ENCODE measurements around the gene IMMP2L. TPM values are rescaled to one million over a fixed set of nuclear protein-coding genes. Genes with fewer than 3 reads are reported as not detected.

Gene IMMP2L
- total RNA-seq, 6 experiments from 2014 or later, result 14.2 to 25.3 (median 19.7) TPM

- Histone ChIP-seq H3K36me3 (no peaks in the 10 kb centered on the region), H3K9me3 (no peaks in the 10 kb centered on the region), H3K27me3 (no peaks in the 10 kb centered on the region), H3K4me3 (no peak overlapping the region), H3K27ac (no peak overlapping the region), H3K4me1 (no peaks in the 10 kb centered on the region)
- TF ChIP-seq POLR2A (IDR thresholded peaks at IDR 0.05) (no peak), CTCF (IDR thresholded peaks at IDR 0.05) (no peak)
- ATAC-seq (no peak), DNase-seq (no peak)
- 92% methylated on average over 4 of the region's 4 CpGs for WGBS (ENCODE audit: insufficient coverage, low coverage, low lambda C conversion rate, missing lambda C conversion rate)
- intact Hi-C loops (cut with DNase I), result no loop called here
These were observed 480.6 kb downstream of the IMMP2L start for GRCh38 chr7:111081546-111082267.

- DNase-seq, result no peak
- Histone ChIP-seq H3K4me3 (no peak overlapping the region), H3K4me1 (no peaks in the 10 kb centered on the region), H3K27me3 (no peaks in the 10 kb centered on the region), H3K9me3 (no peaks in the 10 kb centered on the region), H3K27ac (no peak overlapping the region), H3K36me3 (no peaks in the 10 kb centered on the region)
- TF ChIP-seq CTCF (IDR thresholded peaks at IDR 0.05) (no peak), POLR2A (IDR thresholded peaks at IDR 0.05) (no peak)
- WGBS (ENCODE audit: insufficient coverage, low coverage, low lambda C conversion rate, missing lambda C conversion rate), result 100% methylated on average over 1 of the region's 1 CpG
- intact Hi-C loops (cut with DNase I), result no loop called here
- ATAC-seq, result no peak
These were observed 481.7 kb downstream of the IMMP2L start for GRCh38 chr7:111080495-111081105.

GRCh38 chr7:111077001-111077400 is 485.3 kb downstream of the IMMP2L start:
- Histone ChIP-seq H3K27ac (no peak overlapping the region), H3K4me1 (no peaks in the 10 kb centered on the region), H3K27me3 (no peaks in the 10 kb centered on the region), H3K36me3 (no peaks in the 10 kb centered on the region), H3K9me3 (no peaks in the 10 kb centered on the region), H3K4me3 (no peak overlapping the region)
- TF ChIP-seq POLR2A (IDR thresholded peaks at IDR 0.05) (no peak), CTCF (IDR thresholded peaks at IDR 0.05) (no peak)
- ATAC-seq, result no peak
- intact Hi-C loops (cut with DNase I), result no loop called here
- WGBS (ENCODE audit: insufficient coverage, low coverage, low lambda C conversion rate, missing lambda C conversion rate), result 100% methylated on average over 2 of the region's 2 CpGs
- DNase-seq, result no peak

GRCh38 chr7:111076205-111076604 is 486.1 kb downstream of the IMMP2L start:
- Histone ChIP-seq H3K4me3 (no peak overlapping the region), H3K9me3 (no peaks in the 10 kb centered on the region), H3K36me3 (no peaks in the 10 kb centered on the region), H3K27me3 (no peaks in the 10 kb centered on the region), H3K27ac (no peak overlapping the region), H3K4me1 (no peaks in the 10 kb centered on the region)
- ATAC-seq (no peak), DNase-seq (no peak)
- intact Hi-C loops (cut with DNase I), result no loop called here
- no peak for TF ChIP-seq CTCF (IDR thresholded peaks at IDR 0.05)
- no peak for TF ChIP-seq POLR2A (IDR thresholded peaks at IDR 0.05)

Data from right lobe of liver (tissue), 6 donors.